Measurements from ENCODE around the gene EIF4EBP3.

- no peak for TF ChIP-seq CTCF (IDR thresholded peaks at IDR 0.05)
- TF ChIP-seq EZH2 (IDR thresholded peaks at IDR 0.05; ENCODE audit: borderline replicate concordance, insufficient read depth, low read depth, low read length, poor library complexity, severe bottlenecking) = no peak
Observed at GRCh38 chr5:140570058-140570457, 22.6 kb downstream of the EIF4EBP3 start.

Measured in B cell (primary cell).